ENCODE results near the gene RSPH9. TPM values are rescaled to one million over a fixed set of nuclear protein-coding genes. Genes with fewer than 3 reads are reported as not detected.

RSPH9 gene
- total RNA-seq, 4 donors from 2014 or later: 0.17 to 0.34 TPM; not detected in 2

DNA sequence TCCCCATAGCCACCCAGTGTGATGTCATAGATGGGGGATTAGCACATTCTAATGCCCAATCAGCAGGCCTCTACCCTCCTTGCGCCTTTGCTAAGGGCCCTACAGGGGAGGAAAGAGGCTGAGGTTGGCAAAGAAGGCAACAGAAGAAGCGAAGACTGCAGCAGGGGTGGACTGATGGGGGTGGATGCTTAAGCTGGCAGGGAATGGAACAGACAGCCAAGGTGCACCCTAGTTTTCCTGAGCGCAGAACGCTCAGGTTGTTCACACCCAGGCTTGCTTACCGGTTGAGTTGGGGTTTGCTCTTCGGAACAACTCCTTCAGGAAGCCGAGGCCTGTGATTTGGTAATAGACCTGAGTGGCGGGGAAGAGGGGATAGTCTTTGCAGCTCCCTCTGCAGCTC, 30.1 kb downstream of the RSPH9 start:
- peaks cover 7 to 29% (median 22%) of the 10 kb centered on the region in 4 donors for H3K4me1 ChIP-seq
- H3K9me3 ChIP-seq: no peaks in the 10 kb centered on the region
- H3K27me3 ChIP-seq: no peaks in the 10 kb centered on the region
- H3K27ac ChIP-seq (replicated peaks in 1 of 4): no peak overlapping the region
- 96% methylated on average over 8 of the region's 8 CpGs for WGBS
- intact Hi-C loops (cut with DNase I): no loop called here
- no peak overlapping the region for H3K4me3 ChIP-seq
- no peak for TF ChIP-seq POLR2AphosphoS5 (IDR thresholded peaks at IDR 0.05)
- TF ChIP-seq, protein P1, sequence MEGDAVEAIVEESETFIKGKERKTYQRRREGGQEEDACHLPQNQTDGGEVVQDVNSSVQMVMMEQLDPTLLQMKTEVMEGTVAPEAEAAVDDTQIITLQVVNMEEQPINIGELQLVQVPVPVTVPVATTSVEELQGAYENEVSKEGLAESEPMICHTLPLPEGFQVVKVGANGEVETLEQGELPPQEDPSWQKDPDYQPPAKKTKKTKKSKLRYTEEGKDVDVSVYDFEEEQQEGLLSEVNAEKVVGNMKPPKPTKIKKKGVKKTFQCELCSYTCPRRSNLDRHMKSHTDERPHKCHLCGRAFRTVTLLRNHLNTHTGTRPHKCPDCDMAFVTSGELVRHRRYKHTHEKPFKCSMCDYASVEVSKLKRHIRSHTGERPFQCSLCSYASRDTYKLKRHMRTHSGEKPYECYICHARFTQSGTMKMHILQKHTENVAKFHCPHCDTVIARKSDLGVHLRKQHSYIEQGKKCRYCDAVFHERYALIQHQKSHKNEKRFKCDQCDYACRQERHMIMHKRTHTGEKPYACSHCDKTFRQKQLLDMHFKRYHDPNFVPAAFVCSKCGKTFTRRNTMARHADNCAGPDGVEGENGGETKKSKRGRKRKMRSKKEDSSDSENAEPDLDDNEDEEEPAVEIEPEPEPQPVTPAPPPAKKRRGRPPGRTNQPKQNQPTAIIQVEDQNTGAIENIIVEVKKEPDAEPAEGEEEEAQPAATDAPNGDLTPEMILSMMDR (IDR thresholded peaks at IDR 0.05): no peak
- TF ChIP-seq EP300 (IDR thresholded peaks at IDR 0.05): no peak
- TF ChIP-seq POLR2A (IDR thresholded peaks at IDR 0.05; ENCODE audit: low read depth): no peak
- no peak for DNase-seq (ENCODE audit: extremely low spot score)
- peaks cover 56 to 100% (median 93%) of the 10 kb centered on the region in 4 donors for H3K36me3 ChIP-seq

DNA sequence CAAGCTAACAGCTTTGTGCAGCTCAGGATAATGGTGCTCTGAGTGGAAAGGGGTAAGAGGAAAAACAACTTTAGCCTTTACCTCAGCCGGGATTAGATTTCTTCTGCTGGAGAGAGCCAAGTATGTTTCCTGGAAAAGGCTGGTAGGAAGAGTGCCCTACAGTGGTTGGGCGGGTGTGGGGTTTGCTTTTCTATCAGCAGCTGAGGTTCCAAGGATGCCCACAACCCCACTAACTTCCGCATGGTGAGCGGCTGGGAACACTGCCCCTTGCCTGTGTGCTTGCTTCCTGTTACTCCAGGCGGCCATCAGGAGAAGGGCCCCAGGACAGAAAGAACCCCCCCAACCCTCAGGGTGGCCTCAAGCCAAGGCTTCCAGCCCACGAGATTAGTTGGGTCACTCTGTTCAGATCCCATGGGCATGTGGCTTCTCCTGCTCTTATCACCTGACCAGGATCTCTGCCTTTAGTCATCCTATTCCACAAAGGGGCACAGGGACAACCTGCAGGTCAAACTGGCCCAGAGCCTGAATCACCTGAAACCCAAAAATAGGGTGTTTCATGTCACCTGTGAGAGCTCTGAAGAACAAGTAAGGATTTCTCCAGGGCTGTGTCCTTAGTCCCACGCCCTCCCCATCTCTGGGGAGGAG, 32.2 kb downstream of the RSPH9 start:
- 93% methylated on average over 5 of the region's 7 CpGs for WGBS
- Histone ChIP-seq H3K4me1 (peaks cover 10 to 15% (median 12%) of the 10 kb centered on the region in 4 donors), H3K9me3 (no peaks in the 10 kb centered on the region), H3K27ac (replicated peaks in 1 of 4) (no peak overlapping the region), H3K4me3 (no peak overlapping the region), H3K27me3 (no peaks in the 10 kb centered on the region), H3K36me3 (peaks cover 54 to 97% (median 95%) of the 10 kb centered on the region in 4 donors)
- intact Hi-C loops (cut with DNase I): no loop called here
- DNase-seq (ENCODE audit: extremely low spot score): no peak
- no peak for TF ChIP-seq POLR2A (IDR thresholded peaks at IDR 0.05; ENCODE audit: low read depth)
- no peak for TF ChIP-seq EP300 (IDR thresholded peaks at IDR 0.05)
- TF ChIP-seq, protein P1 (IDR thresholded peaks at IDR 0.05): no peak
- TF ChIP-seq POLR2AphosphoS5 (IDR thresholded peaks at IDR 0.05): no peak

DNA sequence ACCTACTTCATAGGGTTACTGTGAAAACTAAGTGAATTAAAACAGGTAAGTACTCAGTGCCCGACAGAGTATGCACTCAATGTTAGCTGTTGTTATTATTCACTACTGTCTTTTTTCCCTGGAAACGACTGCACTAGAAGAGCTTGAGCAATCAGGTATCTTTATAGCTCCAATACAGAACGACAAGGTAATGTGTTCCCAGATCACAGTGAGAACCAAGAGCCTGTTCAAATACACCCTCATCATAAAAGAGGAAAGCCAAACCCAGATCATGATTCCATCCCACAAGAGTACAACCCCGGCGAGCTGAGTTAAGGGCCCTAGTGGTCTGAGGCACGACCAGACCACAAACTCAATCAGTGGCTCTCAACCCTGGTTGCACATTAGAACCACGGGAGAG, 32.9 kb downstream of the RSPH9 start:
- 84% methylated on average over 7 of the region's 7 CpGs for WGBS
- Histone ChIP-seq H3K9me3 (no peaks in the 10 kb centered on the region), H3K36me3 (peaks cover 54 to 96% (median 90%) of the 10 kb centered on the region in 4 donors), H3K27me3 (no peaks in the 10 kb centered on the region), H3K4me1 (peaks cover 3 to 16% (median 8%) of the 10 kb centered on the region in 4 donors), H3K4me3 (no peak overlapping the region), H3K27ac (replicated peaks in 1 of 4) (no peak overlapping the region)
- TF ChIP-seq POLR2A (IDR thresholded peaks at IDR 0.05; ENCODE audit: low read depth) (no peak), POLR2AphosphoS5 (IDR thresholded peaks at IDR 0.05) (no peak), EP300 (IDR thresholded peaks at IDR 0.05) (no peak)
- TF ChIP-seq, protein P1 (IDR thresholded peaks at IDR 0.05): no peak
- intact Hi-C loops (cut with DNase I): no loop called here
- DNase-seq (ENCODE audit: extremely low spot score): no peak

DNA sequence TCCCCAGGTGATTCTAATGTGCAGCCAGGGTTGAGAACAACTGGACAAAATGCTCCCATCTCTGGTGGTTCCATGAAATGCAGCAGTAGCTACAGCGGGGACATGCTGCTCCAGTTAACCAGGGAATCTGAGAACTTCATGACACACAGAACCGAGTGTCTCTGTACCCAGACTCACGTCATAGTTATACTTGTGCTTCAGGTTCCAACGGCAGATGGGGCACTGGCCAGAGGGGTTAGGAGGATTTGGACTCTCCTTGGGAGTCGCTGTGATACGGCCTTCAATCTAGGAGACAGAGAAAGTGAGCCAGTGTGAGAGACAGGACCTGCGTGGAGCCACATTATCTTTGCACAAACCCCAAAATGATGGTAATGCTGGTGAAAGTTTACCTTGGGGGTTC, 33.5 kb downstream of the RSPH9 start:
- no peak overlapping the region for H3K27ac ChIP-seq (replicated peaks in 1 of 4)
- WGBS: 91% methylated on average over 6 of the region's 7 CpGs
- intact Hi-C loops (cut with DNase I): no loop called here
- DNase-seq (ENCODE audit: extremely low spot score): no peak
- H3K27me3 ChIP-seq: no peaks in the 10 kb centered on the region
- H3K4me1 ChIP-seq: peaks cover 0 to 16% (median 7%) of the 10 kb centered on the region in 4 donors
- no peaks in the 10 kb centered on the region for H3K9me3 ChIP-seq
- H3K4me3 ChIP-seq: no peak overlapping the region
- TF ChIP-seq POLR2AphosphoS5 (IDR thresholded peaks at IDR 0.05) (no peak), POLR2A (IDR thresholded peaks at IDR 0.05; ENCODE audit: low read depth) (no peak), EP300 (IDR thresholded peaks at IDR 0.05) (no peak)
- TF ChIP-seq, protein P1 (IDR thresholded peaks at IDR 0.05): no peak
- peaks cover 54 to 93% (median 85%) of the 10 kb centered on the region in 4 donors for H3K36me3 ChIP-seq

Measured in esophagus muscularis mucosa (tissue), 4 donors.